Lower leg skin (tissue), 3 donors: ENCODE measurements around the gene HFE.

Experiments used
- POLR2A ChIP-seq, 2 donors: fragments of 450-650 bp; IDR thresholded peaks; one replicate each; pipeline ENCODE4 v1.6.1; 2016 to 2017; ENCODE audit warnings: antibody characterized with exemption in 2 of 2, mild to moderate bottlenecking in 1 of 2, moderate library complexity in 1 of 2
- TF ChIP-seq, protein P1 (sequence below), 3 donors: fragments of 450-650 bp; IDR thresholded peaks; one replicate each; pipeline ENCODE4 v1.5.1; 2016; ENCODE audit warnings: antibody characterized with exemption in 3 of 3, mild to moderate bottlenecking in 3 of 3, moderate library complexity in 2 of 3

DNA sequence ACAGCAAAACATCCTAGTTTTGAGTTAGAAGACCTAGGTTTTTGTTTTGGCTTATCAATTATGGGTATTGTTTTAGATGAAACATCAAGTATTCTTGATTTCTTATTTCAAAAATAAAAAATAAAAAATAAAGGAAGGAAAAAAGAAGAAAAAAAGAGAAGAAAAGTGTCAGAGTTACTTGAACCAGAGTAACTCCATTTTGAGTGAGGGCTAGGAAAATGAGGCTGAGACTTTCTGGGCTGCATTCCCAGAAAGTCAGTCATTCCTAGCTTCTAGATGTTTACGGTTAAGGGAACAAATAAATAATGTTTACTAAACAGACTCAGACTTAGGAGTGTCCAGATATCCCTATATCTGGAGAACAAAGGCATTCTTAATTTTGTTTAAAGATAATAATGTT is 45.3 kb upstream of the HFE start:
- TF ChIP-seq, protein P1, sequence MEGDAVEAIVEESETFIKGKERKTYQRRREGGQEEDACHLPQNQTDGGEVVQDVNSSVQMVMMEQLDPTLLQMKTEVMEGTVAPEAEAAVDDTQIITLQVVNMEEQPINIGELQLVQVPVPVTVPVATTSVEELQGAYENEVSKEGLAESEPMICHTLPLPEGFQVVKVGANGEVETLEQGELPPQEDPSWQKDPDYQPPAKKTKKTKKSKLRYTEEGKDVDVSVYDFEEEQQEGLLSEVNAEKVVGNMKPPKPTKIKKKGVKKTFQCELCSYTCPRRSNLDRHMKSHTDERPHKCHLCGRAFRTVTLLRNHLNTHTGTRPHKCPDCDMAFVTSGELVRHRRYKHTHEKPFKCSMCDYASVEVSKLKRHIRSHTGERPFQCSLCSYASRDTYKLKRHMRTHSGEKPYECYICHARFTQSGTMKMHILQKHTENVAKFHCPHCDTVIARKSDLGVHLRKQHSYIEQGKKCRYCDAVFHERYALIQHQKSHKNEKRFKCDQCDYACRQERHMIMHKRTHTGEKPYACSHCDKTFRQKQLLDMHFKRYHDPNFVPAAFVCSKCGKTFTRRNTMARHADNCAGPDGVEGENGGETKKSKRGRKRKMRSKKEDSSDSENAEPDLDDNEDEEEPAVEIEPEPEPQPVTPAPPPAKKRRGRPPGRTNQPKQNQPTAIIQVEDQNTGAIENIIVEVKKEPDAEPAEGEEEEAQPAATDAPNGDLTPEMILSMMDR (IDR thresholded peaks at IDR 0.05): no peak
- no peak for TF ChIP-seq POLR2A (IDR thresholded peaks at IDR 0.05)
